NCI-H128 (cell line): ENCODE data around the gene ZGRF1.
"Not testable (repeated sequence)": the region's sequence is repeated elsewhere in the genome, so short reads cannot be mapped to it uniquely, and the experiment has no call there.

Experiments
- DNase-seq: peaks from one replicate; lab custom pipeline; 2025; ENCODE audit not compliant: unreplicated experiment; lab: John Stamatoyannopoulos, UW

The ZGRF1 gene

DNA sequence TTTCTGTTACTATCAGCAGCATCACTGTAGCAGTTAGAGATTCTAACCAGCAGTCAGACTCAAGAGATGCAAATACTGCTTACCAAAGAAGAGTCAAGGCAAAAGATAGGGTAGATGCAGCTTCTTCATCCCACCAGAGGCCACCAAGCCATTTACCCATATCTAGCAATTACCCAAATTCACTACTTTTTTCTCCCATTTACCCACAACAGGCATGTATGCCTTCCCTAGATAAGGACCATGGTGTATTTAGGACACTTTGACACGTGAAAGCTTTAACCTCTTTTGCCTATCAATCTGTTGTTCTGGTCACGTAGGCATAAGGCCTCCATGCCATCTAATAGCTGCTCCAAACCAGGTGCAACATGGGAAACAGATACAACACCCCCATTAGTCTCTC is 5.8 kb upstream of the ZGRF1 start:
- no peak for DNase-seq

- no peak for DNase-seq
Observed at GRCh38 chr4:112637552-112637866, 800 bp upstream of the ZGRF1 start.

GRCh38 chr4:112633477-112634235 is 3.1 kb downstream of the ZGRF1 start:
- DNase-seq = no peak

GRCh38 chr4:112626228-112626627 is 10.5 kb downstream of the ZGRF1 start:
- DNase-seq = no peak

DNA sequence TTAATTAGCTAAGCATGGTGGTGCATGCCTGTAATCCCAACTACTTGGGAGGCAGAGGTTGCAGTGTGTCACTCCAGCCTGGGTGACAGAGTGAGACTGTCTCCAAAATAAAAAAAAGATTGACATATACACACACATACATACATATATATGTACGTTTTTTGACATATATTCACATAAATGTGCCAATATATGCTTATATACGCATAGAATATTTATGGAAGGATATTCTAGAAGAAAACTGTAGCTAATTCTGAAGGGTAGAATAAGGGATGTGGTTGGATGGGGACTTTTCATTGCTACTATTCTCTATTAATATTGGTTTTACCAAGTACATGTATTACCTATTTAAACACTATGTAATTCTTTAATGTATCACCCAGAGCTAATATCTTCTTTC is 19.7 kb downstream of the ZGRF1 start:
- DNase-seq = no peak

- not testable (repeated sequence) for DNase-seq
Observed at GRCh38 chr4:112612814-112613213, 23.9 kb downstream of the ZGRF1 start.

DNA sequence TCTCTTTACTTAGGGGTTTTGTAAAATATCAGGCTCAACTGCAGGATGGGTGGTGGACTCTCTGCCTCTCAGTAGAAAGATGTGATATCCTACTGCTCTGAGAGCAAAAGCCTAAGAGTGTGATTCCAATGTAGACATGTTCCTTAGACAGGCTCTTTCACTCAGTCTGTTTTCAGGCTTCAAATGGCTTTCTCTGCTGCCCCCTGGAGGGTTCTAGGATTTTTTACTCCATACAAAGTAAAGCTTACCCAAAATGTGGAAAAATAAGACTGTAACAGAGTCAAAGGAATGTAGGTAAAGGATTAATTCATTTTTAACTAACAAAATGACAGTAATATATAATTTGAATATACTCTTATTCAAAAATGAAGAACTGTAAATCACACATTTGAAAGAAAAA is 32.1 kb downstream of the ZGRF1 start:
- peak; percentile 13 for DNase-seq

DNA sequence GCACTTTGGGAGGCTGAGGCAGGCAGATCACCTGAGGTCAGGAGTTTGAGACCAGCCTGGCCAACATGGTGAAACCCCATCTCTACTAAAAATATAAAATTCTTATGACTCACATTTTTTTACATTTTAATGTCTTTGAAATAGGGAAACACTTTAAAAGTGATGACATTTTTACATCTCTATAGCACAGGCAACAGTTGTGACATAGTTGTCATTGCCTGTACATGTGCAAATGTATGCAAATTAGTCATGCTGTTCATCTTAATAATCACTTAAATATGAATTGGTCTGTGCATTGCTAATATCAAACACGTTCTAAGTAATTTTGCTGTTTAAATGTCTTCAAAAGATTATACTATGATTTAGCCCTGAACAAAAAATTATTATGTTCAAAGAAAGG is 41.7 kb downstream of the ZGRF1 start:
- DNase-seq = no peak

DNA sequence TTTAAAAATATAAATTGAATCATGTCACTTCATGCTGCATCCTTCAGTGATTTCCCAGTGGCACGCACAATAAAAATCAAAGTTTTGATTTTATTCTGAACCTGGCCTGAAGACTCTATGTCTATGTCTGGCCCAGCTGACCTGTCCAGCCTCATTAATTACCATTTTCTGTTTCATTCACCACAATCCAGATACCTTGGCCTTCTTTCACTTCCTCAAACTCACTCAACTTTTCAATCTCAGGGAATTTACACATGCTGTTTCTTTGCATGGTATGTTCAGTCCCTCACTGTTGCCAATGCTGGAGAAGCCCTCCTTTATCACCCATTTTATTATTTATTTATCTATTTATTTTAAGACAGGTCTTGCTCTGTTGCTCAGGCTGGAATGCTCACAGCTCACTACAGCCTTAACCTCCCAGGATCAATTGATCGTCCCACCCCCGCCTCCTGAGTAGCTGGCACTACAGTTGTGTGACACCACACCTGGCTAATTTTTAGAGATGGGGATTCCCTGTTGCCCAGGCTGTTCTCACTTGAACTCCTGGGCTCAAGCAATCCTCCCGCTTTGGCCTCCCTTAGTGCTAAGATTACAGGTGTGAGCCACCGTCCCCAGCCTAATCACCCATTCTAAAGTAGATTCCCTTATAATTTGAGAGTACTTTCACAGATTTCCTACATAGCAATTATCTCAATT is 43.1 kb downstream of the ZGRF1 start:
- DNase-seq = no peak

GRCh38 chr4:112592717-112593116 is 44.0 kb downstream of the ZGRF1 start:
- no peak for DNase-seq

- DNase-seq = no peak
Observed at GRCh38 chr4:112591593-112591992, 45.1 kb downstream of the ZGRF1 start.

DNA sequence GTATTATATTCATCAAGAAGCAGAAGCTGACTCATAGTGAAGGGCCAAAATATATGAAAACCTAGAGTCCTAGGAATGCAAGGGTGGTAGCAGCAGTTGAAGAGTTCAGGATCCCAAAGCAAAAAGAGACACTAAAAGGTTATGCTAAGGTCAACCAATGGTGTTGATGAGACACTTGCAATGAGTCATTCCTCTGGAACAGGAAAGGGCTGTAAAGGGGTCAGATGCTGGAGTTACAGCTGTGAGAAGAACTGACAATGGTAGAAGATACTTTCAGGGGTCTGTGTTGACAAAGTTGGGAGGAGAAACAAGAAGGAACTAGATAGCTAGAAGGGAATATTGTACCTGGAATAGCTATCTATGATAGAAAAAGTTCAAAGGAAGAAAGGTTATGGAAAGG is 47.5 kb downstream of the ZGRF1 start:
- DNase-seq = no peak

GRCh38 chr4:112585977-112586736 is 50.6 kb downstream of the ZGRF1 start:
- no peak for DNase-seq

DNA sequence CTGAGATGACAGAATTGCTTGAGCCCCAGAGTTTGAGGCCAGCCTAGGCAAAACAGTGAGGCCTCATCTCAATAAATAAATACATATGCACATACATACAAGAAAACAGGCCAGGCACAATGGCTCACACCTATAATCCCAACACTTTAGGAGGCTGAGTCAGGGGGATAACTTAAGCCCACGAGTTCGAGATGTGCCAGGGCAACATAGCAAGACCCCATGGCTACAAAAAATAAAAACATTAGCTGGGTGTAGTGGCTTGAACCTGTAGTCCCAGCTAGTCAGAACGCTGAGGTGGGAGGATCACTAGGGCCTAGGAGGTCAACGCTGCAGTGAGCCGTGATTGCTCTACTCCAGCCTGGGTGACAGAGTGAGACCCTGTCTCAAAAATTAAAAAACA is 69.2 kb downstream of the ZGRF1 start:
- DNase-seq = no peak

GRCh38 chr4:112564706-112565270 is 71.9 kb downstream of the ZGRF1 start:
- no peak for DNase-seq

GRCh38 chr4:112563431-112564200 is 73.1 kb downstream of the ZGRF1 start:
- no peak for DNase-seq

DNA sequence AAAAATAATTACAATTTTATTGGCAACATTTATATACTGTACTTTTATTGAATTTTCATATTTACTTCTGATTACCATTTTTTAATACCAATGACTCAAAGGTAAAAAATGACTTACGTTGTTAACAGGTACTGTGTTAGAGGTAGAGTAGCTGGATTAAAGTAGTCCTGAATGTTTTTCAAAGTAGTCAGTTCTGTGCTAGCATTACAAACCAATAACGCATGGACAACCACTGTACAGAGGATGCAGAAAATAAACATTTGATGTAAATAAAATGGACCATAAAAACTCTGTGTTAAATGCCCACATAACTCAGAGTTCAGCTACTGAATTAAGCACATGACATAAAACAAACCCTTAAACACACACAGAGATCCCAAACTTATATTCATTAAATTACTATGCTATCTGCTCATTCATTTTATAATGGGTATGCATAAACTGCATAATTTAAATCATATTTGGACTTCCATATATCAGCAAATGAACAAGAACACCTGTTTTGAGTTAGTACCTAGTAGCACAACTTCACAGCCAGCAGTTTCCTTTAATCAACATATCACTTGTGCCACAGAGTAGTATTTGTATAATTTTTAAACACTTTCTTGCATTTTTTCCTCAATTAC is 74.3 kb downstream of the ZGRF1 start:
- no peak for DNase-seq

GRCh38 chr4:112560084-112560483 is 76.6 kb downstream of the ZGRF1 start:
- no peak for DNase-seq

- DNase-seq = no peak
Observed at GRCh38 chr4:112559053-112559452, 77.7 kb downstream of the ZGRF1 start.

DNA sequence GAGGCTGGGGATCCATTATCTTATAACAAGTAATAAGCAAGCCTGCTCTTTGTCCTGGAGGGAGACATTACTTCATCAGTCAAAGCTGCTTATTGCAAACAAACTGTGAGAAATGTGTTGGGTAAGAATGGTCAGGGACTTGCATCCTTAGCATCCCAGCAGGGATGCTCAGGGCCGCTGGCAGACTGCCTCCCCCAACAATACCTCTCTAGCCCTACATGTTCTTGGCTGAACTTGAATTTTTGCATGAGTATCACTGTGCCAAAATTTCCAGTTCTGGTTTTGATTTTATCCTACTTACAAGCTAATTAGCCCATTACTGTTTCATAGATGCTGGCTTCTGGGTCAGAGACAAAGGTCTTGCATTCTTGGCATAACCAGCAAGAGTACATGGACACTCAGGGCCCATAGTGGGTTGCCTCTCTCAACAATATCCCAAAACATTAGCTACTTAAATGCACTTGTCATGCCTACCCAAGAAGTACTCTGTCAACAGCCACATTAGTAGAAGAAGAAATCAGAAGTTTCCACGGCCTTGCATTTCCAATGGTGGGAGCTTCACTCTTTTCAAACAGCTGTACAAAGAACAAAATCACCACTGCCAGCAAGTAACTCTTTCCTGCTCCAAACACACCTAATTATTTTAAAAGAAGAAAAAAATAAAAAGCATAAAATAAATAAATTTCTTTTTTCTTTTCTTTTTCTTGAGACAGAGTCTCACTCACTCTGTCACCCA is 78.9 kb downstream of the ZGRF1 start:
- no peak for DNase-seq
